Muscle of arm (tissue), 12 donors: ENCODE data around the gene DPM3. TPM values are rescaled to one million over a fixed set of nuclear protein-coding genes. Genes with fewer than 3 reads are reported as not detected.
"Not testable (repeated sequence)": the region's sequence is repeated elsewhere in the genome, so short reads cannot be mapped to it uniquely, and the experiment has no call there.

Source experiments
- DNase-seq: peaks from one replicate; pipeline ENCODE4 v3.0.0-alpha.2; 2013
- polyA plus RNA-seq, 12 donors: library from polyadenylated mRNA; unstranded; fragments of 120-200 nt; gene quantifications; one replicate each; pipeline ENCODE4 v1.2.1, GENCODE V29; 2013; ENCODE audit not compliant: insufficient read length in 12 of 12

DPM3 gene
- polyA plus RNA-seq, 12 donors = 13.2 to 24.3 (median 17.5) TPM; not detected in 2

- no peak for DNase-seq
Measured at GRCh38 chr1:155177918-155178281, 37.6 kb upstream of the DPM3 start.

DNA sequence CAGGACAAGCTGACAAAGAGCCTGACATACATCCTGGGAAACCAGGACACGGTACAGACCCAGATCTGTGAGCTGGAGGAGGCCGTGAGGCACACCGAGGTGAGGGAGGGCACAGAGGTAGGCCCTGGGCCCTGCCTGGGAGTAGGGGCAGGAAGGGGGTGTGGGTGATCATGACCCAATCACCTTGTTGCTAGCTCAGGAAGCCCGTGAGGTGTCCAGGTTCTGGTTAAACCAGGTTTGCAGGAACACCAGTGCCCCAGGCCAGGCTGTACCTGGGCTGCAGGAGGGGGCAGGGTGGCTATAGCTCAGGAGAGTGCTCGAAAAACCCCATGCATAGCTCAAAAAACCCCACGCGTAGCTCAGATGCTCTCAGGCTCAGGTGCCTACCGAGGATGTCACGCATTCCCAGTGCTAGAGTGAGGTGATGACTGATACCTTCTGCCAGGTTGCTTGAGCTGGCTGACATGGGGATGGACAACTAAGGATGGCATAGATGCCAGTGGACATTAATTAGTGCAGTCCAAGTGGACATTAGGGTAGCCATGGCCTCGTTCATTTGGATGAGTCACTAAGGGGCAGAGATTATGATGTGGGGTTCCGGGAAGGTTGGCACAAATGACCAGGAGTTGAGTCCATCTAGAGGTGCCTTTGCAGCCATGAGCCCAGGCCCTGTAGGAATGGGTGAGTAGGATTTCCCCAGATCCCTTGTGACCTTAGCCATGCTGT lies 37.0 kb upstream of the DPM3 start:
- DNase-seq = no peak

DNA sequence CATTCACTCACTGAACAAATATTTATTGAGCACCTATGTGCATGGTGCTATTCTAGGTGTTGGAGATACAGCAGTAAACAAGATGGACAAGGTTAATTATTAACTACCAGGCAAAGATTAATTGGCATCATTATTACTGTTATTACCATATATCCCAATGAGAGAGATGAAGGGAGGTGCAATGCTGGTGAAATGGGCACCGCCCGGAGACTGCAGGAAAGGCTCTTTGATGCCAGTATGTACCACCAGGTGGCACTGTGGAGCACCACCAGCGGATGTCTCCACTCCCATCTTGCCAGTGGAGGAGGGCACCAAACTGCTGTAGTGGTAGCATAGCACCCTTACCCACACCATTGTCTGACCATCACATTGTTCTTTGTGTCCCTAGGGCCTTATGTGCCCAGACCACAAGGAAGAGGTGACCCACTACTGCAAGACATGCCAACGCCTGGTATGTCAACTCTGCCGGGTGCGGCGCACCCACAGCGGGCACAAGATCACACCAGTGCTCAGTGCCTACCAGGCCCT lies 36.3 kb upstream of the DPM3 start:
- peak; percentile 73 for DNase-seq

DNA sequence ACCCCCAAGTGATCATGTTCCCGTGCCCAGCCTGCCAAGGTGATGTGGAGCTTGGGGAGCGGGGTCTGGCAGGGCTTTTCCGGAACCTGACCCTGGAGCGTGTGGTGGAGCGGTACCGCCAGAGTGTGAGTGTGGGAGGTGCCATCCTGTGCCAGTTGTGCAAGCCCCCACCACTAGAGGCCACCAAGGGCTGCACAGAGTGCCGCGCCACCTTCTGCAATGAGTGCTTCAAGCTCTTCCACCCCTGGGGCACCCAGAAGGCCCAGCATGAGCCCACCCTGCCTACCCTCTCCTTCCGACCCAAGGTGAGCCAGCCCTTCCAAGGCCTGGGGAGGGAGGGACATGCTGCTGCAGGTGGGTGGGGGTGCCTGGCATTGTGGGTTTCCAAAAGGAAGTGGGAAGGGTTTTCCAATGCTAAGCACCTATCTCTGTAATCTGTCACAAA lies 35.6 kb upstream of the DPM3 start:
- no peak for DNase-seq

DNA sequence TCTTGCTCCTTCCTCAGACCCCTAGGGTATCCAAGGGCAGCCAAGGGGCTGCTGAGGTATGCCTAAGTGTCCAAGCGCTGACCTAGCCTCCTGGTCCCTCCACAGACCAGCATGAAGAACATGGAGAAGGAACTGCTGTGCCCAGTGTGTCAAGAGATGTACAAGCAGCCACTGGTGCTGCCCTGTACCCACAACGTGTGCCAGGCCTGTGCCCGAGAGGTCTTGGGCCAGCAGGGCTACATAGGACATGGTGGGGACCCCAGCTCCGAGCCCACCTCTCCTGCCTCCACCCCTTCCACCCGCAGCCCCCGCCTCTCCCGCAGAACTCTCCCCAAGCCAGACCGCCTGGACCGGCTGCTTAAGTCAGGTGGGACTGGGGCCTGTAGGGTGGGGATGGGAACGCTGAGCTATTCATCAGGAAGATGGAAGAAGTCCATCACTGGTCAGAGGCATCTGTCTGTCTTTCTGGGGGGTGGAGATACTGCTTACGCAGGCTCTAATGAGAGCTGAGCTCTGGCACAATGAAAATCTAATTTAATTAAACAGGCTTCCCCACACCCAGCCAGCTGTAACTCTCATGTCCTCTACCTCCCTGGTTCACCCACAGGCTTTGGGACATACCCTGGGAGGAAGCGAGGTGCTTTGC lies 35.1 kb upstream of the DPM3 start:
- DNase-seq = no peak

DNA sequence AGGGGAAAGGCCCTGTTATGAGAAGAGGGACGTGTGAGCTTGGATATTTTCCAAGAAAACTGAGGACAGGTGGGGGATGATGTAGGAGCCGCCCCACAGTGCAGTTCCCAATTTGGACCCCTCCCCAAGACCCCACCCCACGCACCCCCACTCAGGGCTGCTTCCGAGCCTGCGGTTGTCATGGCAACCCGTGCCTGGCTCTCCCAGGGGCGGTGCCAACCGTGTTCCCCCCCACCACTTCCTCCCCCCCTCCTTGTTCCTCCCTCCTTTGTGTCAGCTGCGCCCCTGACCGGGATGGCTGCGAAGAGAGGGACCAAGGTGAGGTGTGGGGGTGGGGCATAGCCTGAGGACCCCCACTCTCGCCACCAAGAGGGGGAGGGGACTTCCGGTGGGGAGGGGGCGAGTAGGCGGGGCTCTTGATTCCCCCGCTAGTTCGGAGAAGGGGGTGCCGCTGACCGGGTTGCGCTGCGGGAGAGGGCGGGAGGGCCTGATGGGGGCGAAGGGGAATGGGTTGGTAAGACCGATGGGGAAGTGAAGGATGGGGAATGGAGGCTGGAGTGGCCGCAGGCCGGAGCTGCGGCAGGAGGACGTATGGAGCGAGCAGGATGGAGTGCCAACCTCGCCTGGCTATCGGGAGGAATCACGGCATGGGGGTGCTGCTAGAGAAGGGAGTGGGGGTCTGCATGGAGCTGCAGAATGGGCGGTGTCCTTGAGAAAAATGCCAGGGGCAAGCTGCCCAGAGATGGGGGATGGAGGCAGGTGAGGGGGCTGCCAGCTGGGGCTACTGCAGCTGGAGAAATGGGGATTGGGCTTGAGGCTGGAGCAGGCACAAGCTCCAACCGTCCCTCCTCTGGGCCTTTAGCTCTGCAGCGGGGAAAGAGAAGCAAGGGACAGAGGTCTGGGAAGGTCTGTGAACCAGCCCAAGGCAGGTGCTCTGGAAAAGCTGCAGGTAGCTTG lies 34.3 kb upstream of the DPM3 start:
- DNase-seq = no peak

DNA sequence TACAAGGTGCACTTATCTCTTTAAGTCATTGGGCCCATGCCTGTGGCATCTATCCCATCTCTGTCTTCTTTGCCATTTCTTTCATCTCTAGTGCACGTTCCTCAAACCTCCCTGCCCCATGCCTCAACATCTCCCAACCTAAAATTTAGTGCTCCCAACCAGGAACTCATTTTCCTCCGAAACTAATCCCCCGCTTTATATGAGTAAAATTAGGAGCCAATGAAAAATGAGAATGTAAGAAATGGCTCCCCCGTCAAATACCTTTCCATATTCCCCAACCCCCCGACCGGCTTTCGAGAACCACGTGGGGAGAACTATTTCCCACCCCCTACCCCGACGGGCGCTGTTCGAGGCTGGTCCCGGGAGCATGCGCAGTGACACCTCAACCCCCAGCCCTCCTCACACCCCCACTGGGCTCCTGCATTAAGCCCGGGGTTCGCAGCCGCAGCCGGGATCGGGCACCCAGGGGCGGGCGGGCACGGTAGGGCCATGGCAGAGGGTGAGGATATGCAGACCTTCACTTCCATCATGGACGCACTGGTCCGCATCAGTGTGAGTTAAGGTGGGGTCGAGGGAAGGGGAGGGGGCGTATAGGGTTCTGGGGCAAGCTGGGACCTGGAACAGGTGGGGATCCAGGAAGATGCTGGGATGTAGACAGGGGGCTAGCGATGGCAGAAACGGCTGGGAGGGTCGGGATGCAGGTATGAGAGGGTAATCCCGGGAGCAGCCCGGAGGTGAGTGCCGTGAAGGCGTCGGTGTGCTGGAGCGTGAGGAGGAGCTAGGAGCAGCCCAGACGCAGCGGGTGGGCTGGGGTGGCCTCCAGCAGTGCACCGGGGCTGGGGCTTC lies 33.4 kb upstream of the DPM3 start, which contains the start of gene TRIM46:
Gene TRIM46, plus strand, starts transcription at position 372 of the 846 bp plus-strand sequence. Its CDS starts 118 bp downstream, at position 490.
- no peak for DNase-seq

- DNase-seq = peak; percentile 96
Measured at GRCh38 chr1:155172732-155173477, 32.6 kb upstream of the DPM3 start, which contains the start of gene KRTCAP2. Gene KRTCAP2 (minus strand): TSS chr1:155173304. CDS start chr1:155173224, 80 bp downstream.

DNA sequence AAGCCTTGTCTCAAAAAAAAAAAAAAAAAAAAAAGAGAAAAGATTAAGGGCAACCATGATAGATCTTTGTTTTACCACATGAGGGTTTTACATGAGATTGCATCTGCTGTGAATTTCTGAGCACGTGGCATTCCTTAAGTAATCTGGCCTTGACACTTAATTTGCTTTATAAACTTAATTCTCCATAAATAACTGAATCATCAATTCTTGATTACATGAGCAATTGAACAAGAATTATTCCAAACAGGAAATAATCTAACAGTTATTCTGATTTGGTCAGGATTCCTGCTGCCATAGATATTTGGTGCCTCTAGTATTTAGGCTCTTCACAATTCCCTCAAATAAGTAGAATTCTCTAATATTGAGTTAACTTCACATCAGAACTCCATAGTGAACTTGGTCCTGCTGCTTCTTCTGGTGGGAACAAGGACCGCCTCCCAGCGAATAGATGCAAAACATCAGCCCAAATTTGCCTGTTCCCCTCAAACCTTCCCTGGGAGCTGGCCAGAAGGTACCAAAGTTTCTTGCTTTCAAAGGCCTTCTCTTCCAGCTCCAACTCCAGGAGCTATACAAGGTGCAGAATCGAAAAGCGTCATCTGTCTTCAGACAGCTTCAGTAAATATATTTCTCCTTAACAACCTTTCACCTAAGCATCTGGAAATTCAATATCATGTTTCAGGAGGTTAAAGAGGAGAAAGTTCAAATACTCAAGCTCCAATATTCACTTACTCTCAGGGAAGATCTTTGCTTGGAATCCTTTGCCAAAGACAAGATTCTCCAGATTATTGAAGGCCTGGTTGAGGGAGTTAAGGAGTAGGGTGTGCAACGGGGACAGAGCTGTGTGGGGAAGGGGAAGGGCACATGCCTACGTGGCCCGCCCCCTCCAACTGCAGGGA lies 31.8 kb upstream of the DPM3 start:
- no peak for DNase-seq

GRCh38 chr1:155170806-155171205 lies 30.5 kb upstream of the DPM3 start:
- no peak for DNase-seq

- no peak for DNase-seq
Measured at GRCh38 chr1:155170101-155170785, 29.9 kb upstream of the DPM3 start.

DNA sequence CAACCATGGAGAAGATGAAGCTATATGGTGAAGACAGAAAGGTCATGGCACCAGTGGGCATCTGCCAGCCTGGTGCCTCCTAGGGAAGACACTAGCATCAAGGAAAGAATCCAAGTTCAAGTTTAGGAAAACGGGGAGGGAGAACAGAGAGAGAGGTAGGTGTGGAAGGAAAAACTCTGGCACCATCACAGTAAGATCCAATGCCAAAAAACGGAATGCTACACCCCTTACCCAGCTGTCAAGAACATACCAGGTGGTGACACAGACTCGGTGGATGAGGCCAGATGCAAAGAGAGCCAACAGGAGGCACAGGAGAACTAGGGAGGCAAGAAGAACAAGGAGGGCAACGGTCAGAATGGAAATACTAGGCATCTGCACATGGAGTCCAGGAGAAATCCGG lies 29.2 kb upstream of the DPM3 start:
- DNase-seq = no peak

DNA sequence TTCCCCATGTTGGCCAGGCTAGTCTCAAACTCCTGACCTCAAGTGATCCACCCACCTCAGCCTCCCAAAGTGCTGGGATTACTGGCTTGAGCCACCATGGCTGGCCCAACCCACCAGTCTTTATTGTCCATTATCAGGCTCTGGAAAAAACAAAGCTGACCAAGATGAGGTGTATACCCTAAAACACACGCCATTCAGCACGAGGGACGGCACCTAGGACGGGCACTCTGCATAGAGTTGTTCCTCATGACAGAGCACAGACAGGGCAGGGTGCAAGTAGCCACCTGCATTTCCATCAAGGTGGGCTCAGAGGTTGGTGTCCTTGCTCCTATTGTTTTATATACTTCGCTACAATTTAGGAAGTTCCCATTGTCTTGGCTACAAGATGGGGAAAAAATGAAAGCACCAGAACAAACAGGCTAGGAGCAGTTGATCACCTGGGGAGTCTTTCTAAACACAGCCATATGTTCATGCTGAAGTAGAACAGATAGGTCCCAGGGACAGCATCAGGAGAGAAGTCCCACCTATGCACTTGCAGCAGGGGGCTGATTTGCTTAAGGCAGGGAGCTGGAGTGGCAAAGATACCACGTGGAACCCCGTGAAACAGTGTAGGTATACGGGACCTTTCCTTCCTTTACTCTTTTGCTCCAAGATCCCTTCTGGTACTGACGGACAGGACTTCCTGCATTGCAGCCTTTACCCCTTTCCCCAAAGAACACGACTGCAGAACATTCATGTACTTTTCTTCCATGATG lies 28.3 kb upstream of the DPM3 start:
- DNase-seq = no peak

- DNase-seq = not testable (repeated sequence)
Measured at GRCh38 chr1:155168105-155168445, 27.7 kb upstream of the DPM3 start.

DNA sequence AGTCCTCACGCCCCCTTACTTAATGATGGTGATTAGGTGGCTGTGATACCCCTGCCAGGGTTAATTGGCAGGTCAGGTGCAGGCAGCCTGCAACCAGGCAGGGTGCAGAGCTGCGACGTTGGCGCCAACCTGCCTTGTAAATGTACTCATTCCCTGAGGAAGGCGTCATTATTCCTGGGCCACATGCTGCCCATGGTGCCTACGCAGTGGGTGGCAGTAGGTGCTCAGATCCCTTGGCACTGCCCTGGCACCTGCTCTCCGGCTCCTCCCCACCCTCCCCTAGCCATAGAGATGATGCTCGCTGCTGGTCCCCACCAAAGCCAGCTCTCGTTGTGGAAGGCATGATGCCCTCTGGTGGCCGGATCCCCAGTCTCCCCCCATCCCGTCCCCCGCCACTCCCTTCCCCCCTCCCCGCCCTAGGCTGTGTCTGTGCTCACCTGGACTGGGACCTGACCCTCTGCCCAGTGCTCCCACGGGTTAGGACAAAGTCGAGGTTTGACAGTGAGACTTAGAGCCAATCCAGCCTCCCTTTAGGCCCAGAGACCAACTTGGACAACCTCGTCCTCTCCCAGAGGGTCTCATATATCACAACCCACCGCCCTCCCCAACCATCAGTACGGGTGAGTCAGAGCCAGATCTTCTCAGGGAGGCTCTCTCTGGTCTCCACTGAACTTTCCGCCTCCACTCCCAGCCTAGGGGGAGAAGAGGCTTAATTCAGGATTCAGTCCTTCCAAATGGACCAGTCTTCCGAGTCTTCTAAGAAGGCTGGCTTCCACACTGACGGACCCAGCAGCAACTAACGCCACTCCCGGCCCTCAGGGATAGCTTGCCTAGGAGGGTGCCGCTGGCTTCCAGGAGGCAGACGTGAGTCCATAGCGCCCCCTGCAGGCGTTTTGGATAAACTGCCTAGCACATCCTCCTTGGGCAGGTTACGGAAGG lies 27.1 kb upstream of the DPM3 start:
- peak; percentile 83 for DNase-seq

DNA sequence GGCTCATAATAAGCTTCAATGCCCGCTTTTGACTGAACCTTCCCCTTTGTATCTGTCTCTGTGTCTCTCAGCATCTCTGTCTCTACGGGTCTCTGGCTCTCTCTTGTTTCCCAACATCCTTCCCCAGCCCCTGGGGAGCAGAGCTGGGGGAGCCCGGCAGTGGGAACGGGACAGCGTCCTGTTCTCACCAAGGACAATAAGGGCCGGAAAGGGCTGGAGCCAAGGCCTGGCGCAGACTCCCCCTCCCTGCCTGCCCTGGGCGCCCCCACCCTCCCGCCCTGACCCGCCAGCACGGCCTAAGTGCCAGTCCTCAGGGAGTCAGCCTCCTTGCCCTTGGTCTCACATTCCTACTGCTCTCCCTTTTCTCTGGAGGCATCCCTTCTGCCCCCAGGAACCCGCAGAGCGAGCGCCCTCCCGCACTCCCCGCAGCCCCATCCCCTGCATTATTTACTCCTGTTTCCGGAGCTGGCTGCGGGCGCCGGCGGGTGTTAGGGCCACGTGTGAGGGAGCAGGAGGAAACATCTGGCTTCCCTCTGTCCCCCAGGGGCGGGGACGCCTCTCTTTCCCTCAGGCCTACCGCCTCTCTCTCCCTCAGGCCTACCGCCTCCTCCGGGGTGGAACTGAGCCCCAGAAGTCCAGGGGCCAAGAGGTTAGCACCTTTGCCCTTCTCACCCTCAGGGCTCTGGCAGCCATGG lies 26.3 kb upstream of the DPM3 start:
- peak; percentile 53 for DNase-seq
